ENCODE data around the gene PAK5. TPM values are rescaled to one million over a fixed set of nuclear protein-coding genes. Genes with fewer than 3 reads are reported as not detected.

PAK5 gene
- total RNA-seq, 4 donors from 2014 or later = 0.05 to 6.6 (median 0.54) TPM; not detected in 1

- WGBS, 2 donors (ENCODE audit: low coverage in 1 of 2) = 77 to 90% methylated on average over 1 of the region's 1 CpG
- no peak for TF ChIP-seq CTCF (IDR thresholded peaks at IDR 0.05)
- TF ChIP-seq POLR2A (IDR thresholded peaks at IDR 0.05) = no peak
- no peak for ATAC-seq
Observed at GRCh38 chr20:9635750-9636149, 203.1 kb downstream of the PAK5 start.

GRCh38 chr20:9634327-9634726 lies 204.5 kb downstream of the PAK5 start:
- no peak for ATAC-seq
- Histone ChIP-seq H3K27ac (no peak overlapping the region), H3K36me3 (no peaks in the 10 kb centered on the region), H3K4me1 (no peaks in the 10 kb centered on the region), H3K27me3 (no peaks in the 10 kb centered on the region), H3K9me3 (no peaks in the 10 kb centered on the region), H3K4me3 (no peak overlapping the region)
- TF ChIP-seq POLR2AphosphoS5 (IDR thresholded peaks at IDR 0.05) = no peak
- TF ChIP-seq CTCF (IDR thresholded peaks at IDR 0.05) = no peak
- no peak for TF ChIP-seq EP300 (IDR thresholded peaks at IDR 0.05)
- TF ChIP-seq POLR2A (IDR thresholded peaks at IDR 0.05) = no peak

More at GRCh38 chr20:9635750-9636149, 203.1 kb downstream of the PAK5 start:
- Histone ChIP-seq H3K4me1 (no peaks in the 10 kb centered on the region), H3K36me3 (no peaks in the 10 kb centered on the region), H3K4me3 (no peak overlapping the region), H3K27ac (no peak overlapping the region), H3K9me3 (no peaks in the 10 kb centered on the region), H3K27me3 (no peaks in the 10 kb centered on the region)

GRCh38 chr20:9632991-9633390 lies 205.9 kb downstream of the PAK5 start:
- Histone ChIP-seq H3K9me3 (no peaks in the 10 kb centered on the region), H3K36me3 (no peaks in the 10 kb centered on the region), H3K4me1 (no peaks in the 10 kb centered on the region), H3K4me3 (no peak overlapping the region), H3K27me3 (no peaks in the 10 kb centered on the region), H3K27ac (no peak overlapping the region)
- TF ChIP-seq CTCF (IDR thresholded peaks at IDR 0.05) (no peak), POLR2AphosphoS5 (IDR thresholded peaks at IDR 0.05) (no peak), POLR2A (IDR thresholded peaks at IDR 0.05) (no peak), EP300 (IDR thresholded peaks at IDR 0.05) (no peak)
- 75% methylated on average over 1 of the region's 1 CpG; no CpG with 5 or more reads in 1 of the 2 donors for WGBS, 2 donors (ENCODE audit: low coverage in 1 of 2)
- ATAC-seq = no peak

- no peak for TF ChIP-seq CTCF (IDR thresholded peaks at IDR 0.05)
- no peak for TF ChIP-seq POLR2A (IDR thresholded peaks at IDR 0.05)
- no peak for TF ChIP-seq EP300 (IDR thresholded peaks at IDR 0.05)
- TF ChIP-seq POLR2AphosphoS5 (IDR thresholded peaks at IDR 0.05) = no peak
- WGBS, 2 donors (ENCODE audit: low coverage in 1 of 2) = 68 to 80% methylated on average over 4 of the region's 4 CpGs
- no peaks in the 10 kb centered on the region for H3K4me1 ChIP-seq
- ATAC-seq = no peak
- no peak overlapping the region for H3K4me3 ChIP-seq
- H3K27ac ChIP-seq = no peak overlapping the region
- H3K27me3 ChIP-seq = no peaks in the 10 kb centered on the region
- no peaks in the 10 kb centered on the region for H3K9me3 ChIP-seq
- no peaks in the 10 kb centered on the region for H3K36me3 ChIP-seq
Observed at GRCh38 chr20:9632265-9632664, 206.6 kb downstream of the PAK5 start.

- H3K36me3 ChIP-seq = no peaks in the 10 kb centered on the region
- WGBS, 2 donors (ENCODE audit: low coverage in 1 of 2) = 49 to 50% methylated on average over 1 to 2 of the region's 2 CpGs
- ATAC-seq = no peak
- H3K27ac ChIP-seq = no peak overlapping the region
- no peak overlapping the region for H3K4me3 ChIP-seq
- TF ChIP-seq CTCF (IDR thresholded peaks at IDR 0.05) (no peak), POLR2A (IDR thresholded peaks at IDR 0.05) (no peak), POLR2AphosphoS5 (IDR thresholded peaks at IDR 0.05) (no peak), EP300 (IDR thresholded peaks at IDR 0.05) (no peak)
- no peaks in the 10 kb centered on the region for H3K4me1 ChIP-seq
- H3K27me3 ChIP-seq = no peaks in the 10 kb centered on the region
- no peaks in the 10 kb centered on the region for H3K9me3 ChIP-seq
Observed at GRCh38 chr20:9630554-9630953, 208.3 kb downstream of the PAK5 start.
